ENCODE data around the gene ZMYND8.
A peak's percentile ranks its signal among the peaks of the same experiment; 100 is the strongest.
"Not testable (repeated sequence)": the region's sequence is repeated elsewhere in the genome, so short reads cannot be mapped to it uniquely, and the experiment has no call there.

The ZMYND8 gene

DNA sequence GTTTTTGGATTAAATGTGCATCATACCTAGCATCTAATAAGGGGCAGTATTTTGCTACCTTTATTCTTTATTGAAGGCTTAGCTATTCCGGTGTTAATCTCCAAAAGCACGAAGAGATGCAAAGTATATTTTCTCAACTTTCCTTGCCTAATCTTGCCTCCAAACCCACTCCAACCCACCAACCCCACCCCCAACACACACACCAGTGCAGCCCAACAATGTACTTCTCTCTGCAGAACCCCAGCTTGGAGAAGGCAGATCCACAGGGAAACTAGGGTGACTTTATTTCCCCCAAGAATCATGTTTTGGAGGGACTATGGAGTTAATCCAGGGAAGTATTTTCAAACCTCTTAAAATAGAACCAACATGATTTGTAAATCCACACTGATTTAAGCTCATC is 73.6 kb downstream of the ZMYND8 start:
- DNase-seq, result no peak

DNA sequence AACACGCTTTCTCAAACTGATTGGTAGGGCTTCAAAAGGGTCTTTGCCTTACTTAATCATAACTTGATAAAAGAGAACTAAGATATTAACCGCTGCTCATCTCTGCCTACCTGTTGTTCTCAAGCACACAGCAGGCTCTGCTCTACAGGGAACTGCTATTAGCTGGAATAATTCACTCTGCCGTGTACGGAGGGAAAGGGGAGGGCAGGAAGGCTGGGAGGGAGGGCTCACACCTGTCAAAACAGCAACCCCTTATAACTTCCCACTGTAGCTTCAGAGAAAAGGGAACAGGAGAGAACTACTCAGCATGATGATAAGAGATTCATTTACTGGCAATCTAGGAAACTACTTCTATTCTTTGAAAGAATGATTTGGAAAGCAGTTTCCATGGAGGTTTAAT is 75.1 kb downstream of the ZMYND8 start:
- DNase-seq, result no peak

DNA sequence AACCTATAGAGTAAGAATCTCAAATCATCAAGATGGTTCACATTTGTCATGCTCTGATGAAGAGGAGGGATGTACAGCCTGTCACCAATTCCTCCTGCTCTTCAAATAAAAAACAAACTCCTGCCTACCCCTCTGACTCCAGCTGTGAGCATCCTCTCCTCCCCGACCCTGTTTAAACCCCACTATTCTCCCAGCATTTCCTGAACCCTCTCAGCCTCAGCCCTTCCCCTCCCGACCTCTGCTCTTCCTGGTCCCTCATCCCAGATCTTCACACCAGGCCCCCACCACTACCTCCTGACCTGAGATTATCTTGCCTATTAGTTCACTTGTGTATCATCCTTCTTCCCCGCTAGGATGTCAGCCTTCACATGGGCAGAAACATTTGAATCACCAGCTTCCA is 75.8 kb downstream of the ZMYND8 start:
- no peak for DNase-seq

DNA sequence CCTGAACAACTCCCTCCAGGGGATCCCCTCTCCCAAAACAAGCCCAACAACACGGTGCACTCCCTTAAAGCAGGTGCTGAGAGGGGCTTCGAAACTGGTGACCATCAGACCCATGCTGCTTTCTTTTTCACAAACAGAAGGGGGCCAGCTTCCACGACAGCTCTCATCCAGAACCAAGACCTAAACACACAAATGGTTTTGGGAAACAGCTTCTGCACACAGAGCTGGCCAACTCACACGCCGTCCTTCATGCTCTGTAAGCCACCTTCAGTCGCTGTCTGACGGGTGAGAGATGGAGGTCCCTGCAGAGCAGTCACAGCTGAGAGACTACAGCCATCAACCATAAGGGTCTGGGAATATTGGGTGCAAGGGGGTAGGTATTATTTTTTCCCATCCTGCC is 76.3 kb downstream of the ZMYND8 start:
- no peak for DNase-seq

DNA sequence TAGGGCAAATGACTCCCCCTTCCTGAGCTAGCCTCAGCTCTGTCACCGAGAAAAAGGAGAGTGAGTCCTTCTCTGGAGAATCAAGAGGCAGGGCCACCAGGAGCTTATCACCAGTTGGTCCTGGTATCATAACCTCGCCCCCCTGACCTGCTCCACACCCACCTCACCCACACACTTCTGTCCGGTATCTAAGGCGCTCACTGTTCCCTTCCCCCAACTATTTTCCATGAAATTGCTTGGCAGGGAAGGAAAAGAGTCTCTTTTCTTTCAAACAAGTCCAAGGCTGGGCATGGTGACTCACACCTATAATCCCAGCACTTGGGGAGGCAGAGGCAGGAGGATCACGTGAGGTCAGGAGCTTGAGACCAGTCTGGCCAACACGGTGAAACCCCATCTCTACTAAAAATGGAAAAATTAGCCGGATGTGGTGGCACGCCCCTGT is 77.6 kb downstream of the ZMYND8 start:
- DNase-seq, result no peak

DNA sequence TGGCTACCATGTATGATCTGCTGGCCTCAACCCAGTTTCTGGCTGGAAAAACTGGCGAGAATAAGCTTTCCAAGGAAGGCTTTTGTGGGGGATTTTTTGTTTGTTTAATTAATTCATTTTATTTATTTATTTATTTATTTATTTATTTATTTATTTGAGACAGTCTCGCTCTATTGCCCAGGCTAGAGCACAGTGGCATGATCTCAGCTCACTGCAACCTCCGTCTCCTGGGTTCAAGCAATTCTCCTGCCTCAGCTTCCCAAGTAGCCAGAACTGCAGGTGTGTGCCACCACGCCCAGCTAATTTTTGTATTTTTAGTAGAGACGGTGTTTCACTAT is 79.0 kb downstream of the ZMYND8 start:
- not testable (repeated sequence) for DNase-seq

DNA sequence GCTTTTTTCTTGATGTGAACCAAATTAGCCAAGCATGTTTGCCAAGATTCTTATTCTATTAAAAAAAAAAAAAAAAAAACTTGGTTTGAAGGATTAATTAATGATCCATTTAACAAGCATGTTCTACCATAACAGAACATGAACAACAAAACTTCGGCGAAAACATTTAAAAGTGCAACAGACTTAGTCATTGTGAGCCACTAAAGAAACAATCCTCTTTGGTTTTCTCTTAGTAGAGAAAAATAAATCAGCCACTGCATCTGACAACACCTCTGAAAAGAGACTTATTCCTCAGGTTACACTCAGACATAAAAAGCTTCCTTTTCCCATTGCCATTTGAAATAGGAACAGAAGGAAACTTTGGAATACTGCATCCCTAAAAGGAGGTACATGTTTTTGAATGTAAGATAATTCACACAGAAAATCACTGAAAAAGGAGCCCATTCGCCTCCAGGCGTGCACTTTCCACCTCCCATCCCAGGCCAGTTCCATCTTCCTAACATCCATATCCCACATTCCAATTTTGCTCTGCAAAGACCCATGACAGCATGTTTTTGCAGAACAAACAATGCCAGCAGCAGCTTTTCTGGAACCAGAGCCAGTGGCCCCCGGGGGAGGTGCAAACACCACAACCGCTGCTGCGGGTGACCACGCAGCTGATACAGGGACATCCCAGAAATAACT is 79.5 kb downstream of the ZMYND8 start:
- DNase-seq, result no peak

DNA sequence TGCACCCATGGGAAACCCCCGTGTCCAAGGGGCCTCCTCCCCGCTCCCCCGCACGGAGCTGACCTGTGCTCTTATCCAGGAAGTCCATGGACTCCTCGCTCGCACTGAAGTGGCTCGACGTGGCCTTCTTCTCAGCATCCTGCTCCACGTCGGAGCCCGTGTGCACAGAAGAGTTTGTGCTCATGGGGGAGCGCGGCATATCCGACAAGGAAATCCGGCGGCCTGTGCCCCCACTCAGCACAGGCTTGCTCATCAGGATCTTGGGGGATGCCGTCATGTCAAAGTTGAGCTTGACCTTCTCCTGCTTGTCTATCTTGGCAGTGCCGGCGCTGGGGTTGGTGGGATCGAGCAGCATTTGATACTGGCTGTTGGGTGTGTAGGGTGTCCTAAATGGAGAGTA is 80.2 kb downstream of the ZMYND8 start:
- no peak for DNase-seq

DNA sequence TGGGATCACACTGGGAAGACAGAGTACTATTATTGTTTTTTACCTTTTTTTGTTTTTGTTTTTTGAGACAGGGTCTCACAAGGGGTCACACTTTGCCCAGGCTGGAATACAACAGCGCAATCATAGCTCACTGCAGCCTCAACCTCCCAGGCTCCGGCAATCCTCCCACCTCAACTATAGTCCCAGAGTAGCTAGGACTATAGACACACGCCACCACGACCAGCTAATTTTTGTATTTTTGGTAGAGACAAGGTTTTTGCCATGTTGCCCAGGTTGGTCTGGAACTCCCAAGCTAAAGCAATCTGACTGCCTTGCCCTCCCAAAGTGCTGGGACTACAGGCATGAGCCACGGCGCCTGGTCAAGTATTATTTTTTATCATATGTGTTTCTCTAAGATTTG is 81.0 kb downstream of the ZMYND8 start:
- DNase-seq, result no peak

DNA sequence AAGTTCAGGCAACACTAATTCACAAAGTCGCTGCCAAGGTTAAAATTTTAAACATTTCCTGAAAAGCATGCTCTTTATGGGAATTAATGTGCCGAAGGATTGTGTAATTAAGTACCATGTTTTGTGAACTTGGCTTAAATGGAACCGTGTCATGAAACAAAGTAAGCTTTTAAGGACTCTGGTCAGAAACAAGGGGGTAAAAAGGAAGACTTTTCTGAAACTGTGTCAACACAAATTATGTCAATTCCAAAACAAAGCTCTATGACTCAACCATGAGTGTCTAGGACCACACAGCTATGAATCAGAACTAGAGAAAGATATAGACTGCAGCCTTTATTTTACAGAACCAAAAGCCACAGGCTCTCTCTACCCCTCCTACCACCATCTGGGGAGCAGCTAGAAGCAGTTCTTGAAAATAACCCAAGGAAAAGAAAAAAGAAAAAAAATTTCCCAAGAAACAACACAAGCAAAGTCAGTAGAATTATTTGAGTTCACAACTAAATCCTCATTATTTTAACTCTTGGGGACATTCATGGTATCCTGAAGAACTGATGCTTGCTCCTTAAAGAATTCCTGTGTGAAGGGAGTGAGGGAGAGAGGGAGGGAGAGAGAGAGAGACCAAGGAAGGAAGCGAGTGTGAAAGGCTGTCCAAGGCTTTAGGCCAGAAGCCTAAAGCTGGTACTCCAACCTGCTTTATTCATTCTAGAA is 81.9 kb downstream of the ZMYND8 start:
- no peak for DNase-seq

DNA sequence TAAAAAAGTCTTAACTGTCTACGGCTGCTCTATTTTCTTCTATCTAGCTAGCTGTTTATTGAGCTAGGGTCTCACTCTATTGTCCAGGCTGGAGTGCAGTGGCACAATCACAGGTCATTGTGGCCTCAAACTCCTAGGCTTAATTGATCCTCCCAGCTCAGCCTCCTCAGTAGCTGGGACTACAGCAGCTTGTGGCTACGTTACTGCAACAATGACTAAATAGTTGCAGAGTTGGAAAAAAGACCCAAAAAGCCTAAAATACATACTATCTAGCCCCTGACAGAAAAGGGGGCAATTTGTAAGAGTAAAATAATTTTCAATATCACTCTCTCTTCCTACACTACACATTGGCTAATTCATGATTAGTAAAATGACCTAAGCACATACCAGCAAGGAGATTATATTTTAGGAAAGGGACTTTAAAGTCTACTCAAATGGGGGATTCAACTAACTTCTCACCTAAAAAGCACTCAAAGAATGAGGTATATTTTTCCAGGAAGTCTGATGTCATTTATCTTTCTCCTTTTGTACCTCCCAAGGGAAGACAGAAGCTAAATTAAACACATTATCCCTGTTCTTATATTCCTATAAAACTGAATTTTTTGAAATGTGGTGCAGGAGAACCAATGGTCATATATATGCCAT is 82.8 kb downstream of the ZMYND8 start:
- DNase-seq, result no peak

DNA sequence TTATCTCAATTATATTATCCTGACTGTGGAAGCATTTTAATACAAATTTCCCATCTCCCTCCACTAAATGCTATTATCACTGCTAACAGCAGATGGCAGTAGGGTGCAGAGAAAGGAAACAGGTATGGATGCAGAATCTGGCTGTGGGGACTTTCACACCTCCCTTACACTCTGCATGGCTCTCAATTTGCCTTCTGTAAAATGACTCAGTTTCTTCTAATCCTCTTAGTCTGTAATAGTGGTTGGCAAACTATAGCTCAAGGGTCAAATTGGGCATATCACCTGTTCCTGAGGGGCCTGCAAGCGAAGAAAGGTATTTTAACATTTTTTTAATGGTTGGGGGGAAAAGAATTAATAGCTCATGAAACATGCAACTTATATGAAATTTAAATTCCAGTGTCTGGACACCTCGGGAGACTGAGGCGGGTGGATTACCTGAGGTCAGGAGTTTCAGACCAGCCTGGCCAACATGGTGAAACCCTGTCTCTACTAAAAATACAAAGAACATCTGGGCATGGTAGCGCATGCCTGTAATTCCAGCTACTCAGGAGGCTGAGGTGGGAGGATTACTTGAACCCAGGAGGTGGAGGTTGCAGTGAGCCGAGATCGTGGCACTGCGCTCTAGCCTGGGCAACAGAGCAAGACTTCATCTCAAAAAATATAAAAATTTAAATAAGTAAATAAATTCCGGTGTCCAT is 83.5 kb downstream of the ZMYND8 start:
- peak; percentile 13 for DNase-seq

DNA sequence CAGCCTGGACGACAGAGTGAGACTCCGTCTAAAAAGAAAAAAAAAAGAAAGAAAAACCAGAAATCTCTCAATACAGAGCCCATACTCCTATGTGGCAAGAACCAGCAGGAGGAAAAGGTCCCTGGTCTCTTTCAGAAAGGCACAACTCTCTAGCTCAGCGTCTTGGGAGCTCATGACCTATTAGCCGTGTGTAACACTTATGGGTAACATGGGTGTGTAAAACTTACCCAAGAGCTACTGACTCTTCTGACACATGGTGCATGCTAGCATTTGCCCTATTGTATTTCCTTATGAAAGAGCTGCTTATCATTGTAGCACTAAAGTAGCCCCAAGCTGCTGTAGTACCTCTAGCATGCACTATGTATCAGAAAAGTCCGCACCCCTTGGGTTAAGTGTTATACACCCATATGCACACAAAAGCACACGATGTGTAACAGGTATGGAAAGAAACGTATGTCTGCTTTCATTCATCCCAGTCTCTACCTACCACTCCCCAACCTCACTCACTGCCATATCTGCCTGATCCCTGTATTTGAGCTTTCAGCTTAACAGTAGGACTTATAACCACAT is 85.4 kb downstream of the ZMYND8 start:
- DNase-seq, result no peak

DNA sequence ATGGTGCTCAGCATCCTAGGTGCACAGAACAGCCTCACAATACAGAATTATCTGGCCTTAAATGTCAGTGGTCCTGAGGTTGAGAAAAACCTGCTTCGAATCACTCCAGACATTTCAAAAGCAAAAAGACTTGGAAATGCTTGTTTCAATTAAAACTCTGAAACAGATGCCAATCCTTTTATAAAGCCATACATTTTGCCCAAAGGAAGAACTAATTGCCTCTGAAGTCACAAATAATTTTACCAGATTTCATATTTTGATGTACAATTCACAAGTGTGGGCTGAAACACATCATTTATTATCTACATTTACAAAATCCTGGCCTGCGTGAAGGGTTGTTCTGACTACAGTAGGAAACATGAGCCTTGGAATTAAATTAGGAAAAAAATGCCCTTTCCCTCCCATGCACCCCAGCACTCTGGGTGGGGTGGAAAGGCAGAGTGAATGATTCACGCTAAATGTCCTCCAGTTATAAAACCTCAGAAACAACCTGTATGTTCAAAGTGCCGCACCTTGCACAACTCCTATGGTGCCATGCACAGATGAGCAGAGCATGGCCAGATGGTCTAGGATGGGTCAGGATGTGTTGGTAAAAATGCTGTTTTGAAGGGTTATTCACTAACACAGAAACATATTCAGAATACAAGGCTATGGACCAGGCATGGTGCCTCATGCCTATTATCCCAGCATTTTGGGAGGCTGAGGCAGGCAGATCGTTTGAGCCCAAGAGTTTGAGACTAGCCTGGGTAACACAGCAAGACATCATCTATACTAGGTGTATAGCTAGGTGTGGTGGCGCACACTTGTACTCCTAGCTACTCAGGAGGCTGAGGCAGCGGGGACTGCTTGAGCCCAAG is 87.0 kb downstream of the ZMYND8 start:
- no peak for DNase-seq

DNA sequence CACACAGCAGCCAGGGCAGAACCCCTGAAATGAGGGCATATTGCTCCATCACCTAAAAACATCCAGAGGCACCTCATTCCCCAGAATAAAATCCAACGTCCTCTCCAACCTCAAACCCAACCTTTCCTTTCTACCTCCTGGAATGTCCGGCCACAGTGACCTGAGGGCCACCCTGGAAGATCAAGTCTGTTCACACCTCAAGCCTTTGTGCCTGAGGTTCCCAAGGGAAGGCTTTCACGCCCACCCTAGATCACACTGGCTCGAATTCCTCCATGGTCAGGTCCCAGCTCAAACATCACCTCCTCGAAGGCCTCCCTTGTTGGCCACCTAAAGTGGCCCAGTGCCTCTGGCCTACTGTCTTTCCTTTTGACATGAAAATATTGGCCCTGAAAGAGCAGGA is 88.9 kb downstream of the ZMYND8 start:
- DNase-seq, result no peak

DNA sequence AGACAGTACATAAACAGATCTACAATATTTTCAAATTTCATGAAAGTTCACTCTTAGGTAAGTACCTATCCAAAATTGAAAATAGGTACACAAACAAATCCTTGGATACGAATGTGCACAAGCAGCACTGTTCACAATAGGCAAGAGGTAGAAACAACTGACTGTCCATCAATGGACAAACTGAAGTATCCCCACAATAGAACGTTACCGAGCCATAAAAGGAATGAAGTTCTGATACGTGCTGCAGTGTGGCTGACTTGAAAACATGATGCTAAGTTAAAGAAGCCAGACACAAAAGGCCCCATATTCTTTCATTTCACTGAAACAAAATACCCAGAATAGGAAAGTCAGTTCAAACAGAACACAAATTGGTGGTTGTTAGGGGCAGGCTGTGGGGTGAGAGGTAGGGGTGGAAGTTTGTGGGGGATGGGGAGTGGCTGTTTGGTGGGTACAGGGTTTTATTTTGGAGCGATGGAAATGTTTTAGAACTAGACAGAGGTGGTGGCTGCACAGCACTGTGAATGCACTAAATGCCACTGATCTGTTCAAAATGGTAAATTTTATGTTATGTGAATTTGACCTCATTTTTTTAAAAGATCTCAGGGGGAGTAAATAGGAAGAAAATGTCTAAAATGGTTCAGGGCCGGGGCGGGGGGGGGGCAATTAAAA is 89.5 kb downstream of the ZMYND8 start:
- no peak for DNase-seq

DNA sequence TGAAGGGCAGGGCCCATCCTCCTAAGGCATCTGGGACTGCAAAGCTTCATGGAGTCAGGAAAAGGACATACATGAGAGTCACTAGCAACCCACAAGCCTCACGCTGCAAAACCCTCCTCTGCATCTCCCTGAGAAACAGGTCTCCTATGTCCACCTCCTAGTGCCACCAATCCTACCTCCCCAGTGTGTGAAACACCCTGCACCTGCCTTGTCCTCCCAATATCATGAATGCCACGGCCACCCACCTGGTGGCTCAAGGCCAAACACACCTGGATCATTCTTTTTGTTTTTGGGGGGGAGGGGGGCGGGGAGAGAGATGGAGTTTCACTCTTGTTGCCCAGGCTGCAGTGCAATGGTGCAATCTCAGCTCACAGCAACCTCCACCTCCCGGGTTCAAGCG is 90.5 kb downstream of the ZMYND8 start:
- DNase-seq, result no peak

DNA sequence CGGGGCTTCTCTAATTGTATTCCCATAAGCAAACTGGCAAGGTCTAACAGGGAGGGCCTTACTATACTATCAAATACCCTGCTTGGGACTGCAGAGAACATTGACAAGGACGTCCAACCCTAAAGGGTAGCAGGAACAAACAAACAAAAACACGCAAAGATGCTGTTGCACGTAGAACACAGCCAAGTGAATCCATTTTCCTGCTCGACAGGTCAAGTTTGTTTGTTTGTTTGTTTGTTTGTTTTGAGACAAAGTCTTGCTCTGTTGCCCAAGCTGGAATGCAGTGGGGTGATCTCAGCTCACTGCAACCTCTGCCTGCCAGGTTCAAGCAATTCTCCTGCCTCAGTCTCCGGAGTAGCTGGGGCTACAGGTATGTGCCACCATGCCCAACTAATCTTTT is 91.3 kb downstream of the ZMYND8 start:
- no peak for DNase-seq

DNA sequence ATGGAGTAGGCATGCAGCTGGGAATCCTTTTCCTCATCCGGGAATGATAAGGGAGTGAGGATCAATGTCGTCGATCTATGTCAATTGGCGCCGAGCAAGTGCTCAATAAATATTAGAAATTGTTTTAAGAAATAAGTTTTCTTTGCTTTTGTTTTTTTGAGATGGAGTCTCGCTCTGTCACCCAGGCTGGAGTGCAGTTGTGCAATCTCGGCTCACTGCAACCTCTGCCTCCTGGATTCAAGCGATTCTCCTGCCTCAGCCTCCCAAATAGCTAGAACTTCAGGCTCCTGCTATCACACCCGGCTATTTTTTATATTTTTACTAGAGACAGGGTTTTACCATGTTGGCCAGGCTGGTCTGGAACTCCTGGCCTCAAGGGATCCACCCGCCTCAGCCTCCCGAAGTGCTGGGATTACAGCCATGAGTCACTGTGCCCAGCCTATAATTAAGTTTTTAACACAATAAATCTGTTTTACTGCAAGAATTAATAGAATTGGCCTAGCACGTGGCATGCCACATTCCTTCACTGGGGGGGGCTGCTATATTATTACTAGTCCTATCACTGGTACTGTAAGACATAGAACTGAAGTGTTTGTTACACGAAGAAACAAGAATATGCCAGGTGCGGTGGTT is 92.2 kb downstream of the ZMYND8 start:
- not testable (repeated sequence) for DNase-seq

DNA sequence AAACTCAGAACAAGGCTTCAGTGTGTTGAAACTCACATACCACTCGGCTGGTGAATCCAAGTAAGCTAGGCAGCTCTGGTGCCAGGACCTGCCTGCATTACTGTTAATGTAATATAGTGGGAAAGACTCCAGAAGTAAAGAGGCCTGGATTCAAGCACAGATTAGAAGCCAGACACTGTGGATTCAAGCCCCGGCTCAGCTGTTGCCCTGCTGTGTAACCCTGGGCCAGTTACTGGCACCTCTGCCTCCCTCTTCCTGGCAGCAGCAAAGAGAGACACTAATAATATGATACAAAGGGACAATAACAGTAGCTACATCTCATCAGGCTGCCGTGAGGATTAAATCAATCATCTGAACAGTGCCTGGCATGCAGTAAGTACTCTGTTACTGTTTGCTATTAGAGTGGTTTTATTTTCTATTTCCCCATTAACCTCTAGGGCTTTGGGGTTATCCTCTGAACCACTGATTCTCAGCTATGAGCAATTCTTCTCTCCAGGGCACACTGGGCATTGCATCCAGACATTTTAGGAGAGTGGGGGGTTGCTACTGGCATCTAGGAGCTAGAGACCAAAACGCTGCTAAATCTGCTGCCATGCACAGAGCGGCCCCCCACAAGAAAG is 92.9 kb downstream of the ZMYND8 start:
- DNase-seq, result no peak

DNA sequence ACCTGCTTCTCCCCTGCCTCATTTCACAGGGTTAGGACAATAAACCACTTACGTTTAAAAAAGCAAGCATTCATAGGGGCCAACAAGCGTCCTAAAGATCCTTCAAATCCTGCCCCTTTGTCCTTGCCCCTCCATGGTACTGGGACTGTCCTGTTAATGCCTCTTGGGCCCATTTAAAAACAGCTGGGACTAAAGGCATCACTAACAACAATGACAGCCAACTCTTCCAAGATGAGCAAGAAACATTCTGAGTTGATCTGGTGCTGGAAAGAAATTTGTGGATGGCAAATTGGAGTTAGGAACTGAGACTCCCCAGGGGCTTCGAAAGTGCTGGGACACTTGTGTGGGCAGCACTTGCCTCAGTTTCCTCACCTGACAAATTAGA is 93.4 kb downstream of the ZMYND8 start:
- no peak for DNase-seq

Data from CD4-positive, alpha-beta T cell treated with Interferon gamma for 1 hour (primary cell).